ENCODE data around the gene RTN1.

- TF ChIP-seq CTCF (IDR thresholded peaks at IDR 0.05 in 4 of 5, conservative IDR thresholded peaks at IDR 0.05 in 1 of 5): no peak
- no peak for TF ChIP-seq POLR2A (IDR thresholded peaks at IDR 0.05)
These were observed 39.4 kb downstream of the RTN1 start for GRCh38 chr14:59831121-59831730.

All from gastrocnemius medialis (tissue), 4 donors.